HL-60/S4 (cell line): ENCODE results near the gene MUC4.
"Not testable (repeated sequence)": the region's sequence is repeated elsewhere in the genome, so short reads cannot be mapped to it uniquely, and the experiment has no call there.

Source experiments
- in situ Hi-C: fragments of 300-500 bp; cut with MboI; formaldehyde crosslinking; loops from 2 replicates; pipeline ENCODE4 v1.14.3; 2022; ENCODE audit warnings: low sequenced_read_pairs

Gene MUC4

GRCh38 chr3:195751560-195751959 is 60.2 kb downstream of the MUC4 start:
- in situ Hi-C loops = no loop called here

- in situ Hi-C loops = no loop called here
Measured at GRCh38 chr3:195750797-195751520, 60.8 kb downstream of the MUC4 start.

- in situ Hi-C loops = not testable (repeated sequence)
Measured at GRCh38 chr3:195749101-195749500, 62.6 kb downstream of the MUC4 start.

- in situ Hi-C loops = no loop called here
Measured at GRCh38 chr3:195748661-195749060, 63.1 kb downstream of the MUC4 start.

- in situ Hi-C loops = no loop called here
Measured at GRCh38 chr3:195746751-195747150, 65.0 kb downstream of the MUC4 start.

- in situ Hi-C loops = no loop called here
Measured at GRCh38 chr3:195746346-195746745, 65.4 kb downstream of the MUC4 start.

GRCh38 chr3:195744437-195744836 is 67.3 kb downstream of the MUC4 start:
- in situ Hi-C loops = no loop called here

- in situ Hi-C loops = no loop called here
Measured at GRCh38 chr3:195739561-195740111, 72.1 kb downstream of the MUC4 start.

GRCh38 chr3:195738274-195739044 is 73.3 kb downstream of the MUC4 start:
- in situ Hi-C loops = no loop called here

- in situ Hi-C loops = not testable (repeated sequence)
Measured at GRCh38 chr3:195737782-195738181, 73.9 kb downstream of the MUC4 start.

- in situ Hi-C loops = no loop called here
Measured at GRCh38 chr3:195736866-195737490, 74.8 kb downstream of the MUC4 start.

- in situ Hi-C loops = no loop called here
Measured at GRCh38 chr3:195735036-195735695, 76.6 kb downstream of the MUC4 start.

GRCh38 chr3:195732940-195733339 is 78.8 kb downstream of the MUC4 start:
- in situ Hi-C loops = no loop called here

- in situ Hi-C loops = no loop called here
Measured at GRCh38 chr3:195731356-195731905, 80.3 kb downstream of the MUC4 start.

- in situ Hi-C loops = no loop called here
Measured at GRCh38 chr3:195729476-195730251, 82.1 kb downstream of the MUC4 start.

- in situ Hi-C loops = not testable (repeated sequence)
Measured at GRCh38 chr3:195728789-195729188, 82.9 kb downstream of the MUC4 start.

GRCh38 chr3:195727606-195728195 is 84.0 kb downstream of the MUC4 start:
- in situ Hi-C loops = no loop called here

- in situ Hi-C loops = not testable (repeated sequence)
Measured at GRCh38 chr3:195725916-195726740, 85.6 kb downstream of the MUC4 start.

- in situ Hi-C loops = loop anchor here (25.0 kb wide), 1 partner anchor 288 kb away; no protein-coding TSS in a partner anchor
Measured at GRCh38 chr3:195724363-195724762, 87.4 kb downstream of the MUC4 start.
